SHP77 (cell line): Measurements from ENCODE around the gene GMEB2.
"Not testable (repeated sequence)": the region's sequence is repeated elsewhere in the genome, so short reads cannot be mapped to it uniquely, and the experiment has no call there.

ENCODE experiments used
- DNase-seq, 2 experiments: peaks; one replicate each; lab custom pipeline; 2025; lab: John Stamatoyannopoulos, UW

GMEB2 gene, protein sequence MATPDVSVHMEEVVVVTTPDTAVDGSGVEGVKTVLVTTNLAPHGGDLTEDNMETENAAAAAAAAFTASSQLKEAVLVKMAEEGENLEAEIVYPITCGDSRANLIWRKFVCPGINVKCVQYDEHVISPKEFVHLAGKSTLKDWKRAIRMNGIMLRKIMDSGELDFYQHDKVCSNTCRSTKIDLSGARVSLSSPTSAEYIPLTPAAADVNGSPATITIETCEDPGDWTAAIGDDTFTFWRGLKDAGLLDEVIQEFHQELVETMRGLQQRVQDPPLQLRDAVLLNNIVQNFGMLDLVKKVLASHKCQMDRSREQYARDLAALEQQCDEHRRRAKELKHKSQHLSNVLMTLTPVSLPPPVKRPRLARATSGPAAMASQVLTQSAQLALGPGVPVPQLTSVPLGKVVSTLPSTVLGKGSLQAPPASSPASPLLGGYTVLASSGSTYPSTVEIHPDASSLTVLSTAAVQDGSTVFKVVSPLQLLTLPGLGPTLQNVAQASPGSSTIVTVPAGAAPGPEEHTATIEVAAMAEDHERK

DNA sequence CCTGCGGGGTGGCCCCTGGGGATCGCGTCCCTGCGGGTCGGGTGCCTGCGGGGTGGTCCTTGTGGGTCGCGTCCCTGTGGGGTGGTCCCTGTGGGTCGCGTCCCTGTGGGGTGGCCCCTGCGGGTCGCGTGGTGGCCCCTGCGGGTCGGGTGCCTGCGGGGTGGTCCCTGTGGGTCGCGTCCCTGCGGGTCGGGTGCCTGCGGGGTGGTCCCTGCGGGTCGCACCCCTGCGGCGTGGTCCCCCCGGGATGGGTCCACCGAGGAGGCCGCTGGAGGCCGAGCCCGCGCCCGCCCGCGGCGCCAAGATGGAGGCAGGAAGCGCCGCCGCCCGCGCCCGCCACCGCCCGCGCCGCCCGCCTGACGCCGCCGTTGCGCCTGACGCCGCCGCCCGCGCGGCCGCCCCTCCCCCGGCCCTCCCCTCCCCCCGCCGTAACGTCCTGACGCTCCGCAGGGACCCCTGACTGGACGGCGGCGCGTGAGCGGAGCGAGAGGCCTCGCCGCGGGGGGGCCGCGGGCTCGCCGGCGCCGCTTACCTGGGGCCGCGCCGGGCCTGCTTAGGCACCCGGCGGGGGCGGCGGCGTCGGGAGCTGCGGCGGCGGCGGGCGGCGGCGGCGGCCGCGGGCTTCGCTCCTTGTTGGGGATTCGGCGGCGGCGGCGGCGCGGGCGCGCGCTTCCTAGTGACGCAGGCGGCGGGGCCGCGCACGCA lies at the start of gene GMEB2:
Gene GMEB2 (minus strand): TSS at position 678 of the 705 bp plus-strand sequence. CDS start 7,704 bp downstream, outside the sequence.
- peak; percentile 73 to 92 for DNase-seq

DNA sequence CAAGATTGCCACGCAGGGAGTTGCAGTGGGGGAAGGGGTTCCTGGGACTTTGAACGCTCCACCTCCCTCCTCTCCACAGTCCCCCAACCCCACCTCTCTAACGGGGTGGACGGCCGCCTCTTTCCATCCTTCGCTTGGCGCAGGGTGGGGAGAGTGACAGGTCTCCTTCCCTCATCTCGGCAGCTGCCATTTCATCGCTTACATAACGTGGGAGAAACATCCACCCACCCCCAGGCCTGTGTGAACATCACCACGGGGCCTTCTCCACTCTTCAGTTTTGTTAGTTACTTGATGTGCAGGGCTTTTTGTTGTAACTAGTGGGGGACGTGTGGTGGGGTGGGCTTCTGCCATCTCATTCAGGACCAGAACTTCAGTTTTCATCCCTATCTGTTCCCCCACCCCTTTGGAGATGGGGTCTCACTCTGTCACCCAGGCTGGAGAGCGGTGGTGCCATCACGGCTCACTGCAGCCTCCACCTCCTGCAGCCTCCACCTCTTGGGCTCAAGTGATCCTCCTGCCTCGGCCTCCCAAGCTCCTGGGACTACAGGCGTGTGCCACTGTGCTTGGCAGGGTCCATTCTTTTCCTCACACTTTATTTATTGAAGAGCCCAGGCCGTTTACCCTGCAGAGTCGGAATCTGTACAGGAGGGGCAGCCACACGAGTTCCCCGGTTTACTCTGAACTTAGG lies 48.9 kb upstream of the GMEB2 start:
- no peak for DNase-seq

DNA sequence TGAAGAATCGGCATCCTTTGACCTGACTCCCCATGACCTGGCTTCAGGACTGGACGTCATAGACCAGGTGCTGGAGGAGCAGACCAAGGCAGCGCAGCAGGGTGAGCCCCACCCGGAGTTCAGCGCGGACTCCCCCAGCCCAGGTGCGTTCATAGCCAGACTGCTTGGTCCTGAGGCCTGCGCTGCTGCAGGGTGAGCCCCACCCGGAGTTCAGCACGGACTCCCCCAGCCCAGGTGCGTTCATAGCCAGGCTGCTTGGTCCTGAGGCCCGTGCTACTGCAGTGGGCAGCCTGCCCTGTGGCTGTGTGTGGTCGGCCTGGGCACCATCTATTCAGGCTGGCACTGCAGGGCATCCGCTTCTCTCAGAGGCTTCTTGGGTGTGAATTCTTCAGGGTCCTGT lies 47.0 kb upstream of the GMEB2 start:
- no peak for DNase-seq

DNA sequence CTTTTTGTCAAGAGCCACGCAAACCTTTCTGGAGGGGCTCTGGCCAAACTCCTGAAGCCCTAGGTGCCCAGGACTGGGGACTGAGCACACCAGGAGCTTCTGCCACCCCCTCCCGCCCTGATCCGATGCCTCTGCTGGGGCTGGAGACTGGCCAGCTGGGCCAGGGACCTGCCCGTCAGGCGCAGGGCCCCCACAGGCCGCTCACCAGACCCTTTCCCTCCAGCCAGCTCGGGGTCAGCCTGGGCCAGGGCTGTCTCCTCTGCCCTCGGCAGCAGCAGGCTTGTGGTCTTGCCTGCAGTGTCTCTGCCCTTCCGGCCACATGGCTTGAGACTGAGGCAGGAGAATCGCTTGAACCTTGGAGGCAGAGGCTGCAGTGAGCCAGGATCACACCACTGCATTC lies 45.8 kb upstream of the GMEB2 start:
- DNase-seq, result no peak

DNA sequence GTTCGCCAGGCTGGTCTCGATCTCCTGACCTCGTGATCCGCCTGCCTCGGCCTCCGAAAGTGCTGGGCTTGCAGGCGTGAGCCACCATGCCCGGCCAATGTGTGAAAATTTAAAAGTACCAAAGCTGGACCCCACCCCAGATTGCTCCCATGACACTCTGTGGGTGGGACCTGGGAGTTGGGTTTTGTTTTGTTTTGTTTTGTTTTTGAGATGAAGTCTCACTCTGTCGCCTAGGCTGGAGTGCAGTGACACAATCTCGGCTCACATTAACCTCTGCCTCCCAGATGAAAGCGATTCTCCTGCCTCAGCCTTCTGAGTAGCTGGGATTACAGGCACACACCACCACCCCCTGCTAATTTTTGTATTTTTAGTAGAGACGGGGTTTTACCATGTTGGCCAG lies 44.8 kb upstream of the GMEB2 start:
- not testable (repeated sequence) for DNase-seq

DNA sequence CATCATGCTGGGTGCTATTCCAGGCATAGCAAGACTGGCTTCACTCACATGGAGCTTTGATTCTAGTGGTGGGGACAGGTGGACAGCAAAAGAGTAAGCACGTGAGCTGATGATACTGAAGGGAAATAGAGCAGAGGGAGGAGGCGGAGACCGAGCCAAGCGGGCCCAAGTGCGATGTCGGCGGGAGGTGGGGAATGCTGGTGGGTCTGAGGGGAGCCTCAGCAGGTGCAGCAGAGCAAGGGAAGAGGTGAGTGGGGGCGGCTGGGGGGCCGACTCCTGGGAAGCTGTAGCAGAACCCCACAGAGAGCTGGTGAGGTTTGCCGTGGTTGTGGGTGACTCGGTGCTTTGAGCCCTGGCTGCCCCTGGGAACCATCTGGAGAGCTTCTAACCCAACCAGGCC lies 41.5 kb upstream of the GMEB2 start:
- DNase-seq, result no peak

DNA sequence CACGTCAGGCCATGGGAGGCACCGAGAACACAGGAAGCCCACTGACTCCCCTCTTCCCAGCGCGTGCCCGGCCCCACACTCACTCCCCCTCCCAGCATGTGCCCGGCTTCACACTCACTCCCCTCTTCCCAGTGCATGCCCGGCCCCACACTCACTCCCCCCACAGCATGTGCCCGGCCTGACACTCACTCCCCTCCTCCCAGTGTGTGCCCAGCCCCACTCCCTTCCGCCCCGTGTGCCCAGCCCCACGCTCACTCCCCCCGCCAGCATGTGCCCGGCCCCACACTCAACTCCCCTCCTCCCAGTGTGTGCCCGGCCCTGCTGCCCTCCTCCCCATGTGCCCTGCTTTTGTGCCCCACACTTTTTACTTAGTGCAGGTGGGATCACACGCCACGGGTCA lies 41.0 kb upstream of the GMEB2 start:
- no peak for DNase-seq

DNA sequence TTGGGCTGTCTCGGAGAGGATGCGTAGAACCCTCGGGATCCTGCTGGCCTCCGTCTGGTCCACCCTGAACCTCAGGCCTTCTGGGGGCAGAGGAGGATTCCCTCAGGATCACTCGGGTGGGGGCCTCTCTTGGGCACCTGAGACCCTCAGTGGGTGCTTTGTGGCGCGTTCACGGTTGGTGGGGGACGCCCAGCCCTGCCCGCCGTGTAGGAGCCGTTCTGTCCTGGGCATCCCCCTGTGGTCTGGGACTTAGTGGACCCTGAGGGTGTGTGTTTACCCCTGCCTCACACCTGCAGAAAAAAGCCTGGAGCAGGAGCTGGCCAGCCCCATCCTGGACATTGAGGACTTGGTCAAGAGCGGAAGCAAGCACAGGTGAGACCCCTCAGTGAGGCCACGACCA lies 38.8 kb upstream of the GMEB2 start:
- DNase-seq, result no peak

DNA sequence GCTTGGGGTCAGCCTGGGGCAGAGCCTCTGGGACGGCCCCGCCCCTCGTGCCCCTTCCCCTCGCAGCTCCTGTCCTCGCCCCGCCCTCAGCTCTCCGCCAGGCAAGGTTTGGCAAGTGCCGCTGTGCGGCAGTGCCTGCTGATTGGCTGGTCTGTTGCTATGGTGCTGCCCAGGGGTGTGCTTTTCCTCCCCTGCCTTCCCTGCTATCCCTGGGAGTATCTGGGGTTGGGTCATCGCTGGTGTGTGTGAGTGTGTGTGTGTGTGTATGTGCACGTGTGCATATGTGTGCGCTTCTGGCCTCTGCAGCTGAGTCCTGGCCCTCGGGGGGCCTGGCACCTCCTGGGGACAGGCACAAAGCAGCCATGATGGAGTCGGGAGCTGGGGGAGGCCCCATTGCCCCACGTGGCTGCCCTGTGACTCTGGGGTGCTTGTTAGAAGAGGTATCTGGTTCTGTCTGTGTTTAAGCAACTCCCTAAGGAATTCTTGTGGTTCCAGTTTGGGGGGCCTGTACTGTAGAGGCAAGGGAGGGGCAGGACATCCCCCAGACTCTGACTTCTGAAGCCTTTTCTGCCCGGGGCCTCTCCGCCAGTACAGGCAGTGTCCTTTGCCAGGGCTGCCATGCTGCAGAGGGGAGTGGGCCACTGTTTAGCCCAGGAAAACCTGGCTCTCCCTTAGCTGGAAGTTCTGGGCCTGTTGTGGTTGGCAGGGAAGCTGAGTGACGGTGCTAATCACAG lies 38.1 kb upstream of the GMEB2 start:
- no peak for DNase-seq

DNA sequence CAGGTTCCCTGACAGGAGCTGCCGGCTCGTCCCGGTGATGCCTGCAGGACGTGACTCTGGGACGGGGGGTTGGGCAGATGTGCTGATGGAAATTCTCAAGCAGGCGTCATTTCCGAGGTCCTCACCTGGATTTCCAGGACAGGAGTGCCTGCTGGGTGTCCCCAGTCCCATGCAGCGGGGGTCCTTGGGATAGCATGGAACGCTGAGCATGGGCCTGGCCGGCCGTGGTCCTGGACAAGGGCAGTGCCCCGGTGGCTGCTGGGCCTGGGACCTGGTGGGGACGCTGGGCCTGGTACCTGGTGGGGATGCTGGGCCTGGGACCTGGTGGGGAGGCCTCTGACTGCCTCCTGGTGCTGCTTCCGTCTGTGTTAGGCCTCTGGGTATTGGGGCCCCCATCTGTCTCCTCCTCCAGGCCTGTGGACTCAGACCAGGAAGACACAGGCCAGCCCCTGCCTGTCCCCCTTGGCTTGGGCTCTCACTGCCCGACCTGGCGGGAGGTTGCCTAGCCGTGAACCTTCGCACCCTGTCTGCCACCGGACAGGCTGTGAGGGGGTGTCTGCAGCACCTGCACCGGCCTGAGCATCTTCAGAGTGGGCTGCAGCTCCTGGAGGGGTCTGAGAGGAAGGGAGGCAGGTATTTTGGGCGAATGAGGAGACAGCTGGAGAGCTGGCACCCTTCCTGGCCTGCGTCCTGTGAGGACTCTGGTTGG lies 37.4 kb upstream of the GMEB2 start:
- no peak for DNase-seq

DNA sequence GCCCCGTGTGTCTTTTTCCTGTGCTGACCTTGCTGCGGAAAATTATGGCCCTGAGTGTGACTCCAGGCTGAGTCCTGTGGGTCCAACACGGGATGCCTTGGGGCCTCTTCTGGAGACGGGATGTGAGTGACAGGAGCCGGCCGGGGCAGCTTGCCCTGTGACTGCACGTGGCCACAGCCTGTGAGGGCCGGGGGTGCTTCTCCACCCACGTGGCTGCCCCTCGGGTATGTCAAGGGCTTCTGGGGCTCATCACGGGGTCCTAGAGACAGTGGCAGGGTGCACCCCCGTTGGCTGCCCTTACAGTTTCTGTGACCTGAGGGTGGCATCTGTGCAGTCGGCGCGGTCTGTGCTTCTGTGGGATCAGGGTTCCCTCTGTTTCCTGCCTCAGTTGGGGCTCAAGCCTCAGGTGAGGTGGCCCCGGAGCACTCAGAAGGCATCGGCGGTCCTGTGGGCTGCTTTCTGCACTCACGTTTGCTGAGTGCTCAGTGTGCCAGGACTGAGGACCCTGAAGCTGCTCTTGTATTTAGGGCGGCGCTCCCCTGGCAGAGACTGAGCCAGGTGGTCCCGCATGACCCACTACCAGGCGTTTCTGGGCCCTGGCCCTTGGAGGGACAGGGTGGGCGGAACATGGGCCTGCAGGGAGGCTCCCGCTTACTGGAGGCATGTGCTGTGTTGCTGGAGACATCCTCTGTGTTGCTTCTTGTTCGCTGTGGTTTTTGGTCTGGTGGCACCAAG lies 36.6 kb upstream of the GMEB2 start:
- no peak for DNase-seq

DNA sequence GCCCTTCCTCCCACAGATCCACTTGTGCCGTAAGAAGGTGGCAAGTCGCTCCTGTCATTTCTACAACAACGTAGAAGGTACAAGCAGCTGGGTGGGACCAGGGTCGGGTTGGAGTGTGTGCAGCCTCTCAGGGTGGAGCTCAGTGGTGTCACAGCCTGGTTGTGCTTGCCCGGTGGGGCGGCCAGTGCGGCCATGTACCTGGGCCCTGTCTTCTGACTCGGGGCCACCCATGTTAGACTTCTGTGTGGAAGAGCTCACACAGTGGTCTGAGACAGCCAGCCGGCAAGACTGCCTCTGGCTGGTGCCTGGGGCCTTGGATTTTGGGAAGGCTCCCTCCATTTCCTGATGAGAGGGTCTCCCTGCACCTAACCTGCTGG lies 35.9 kb upstream of the GMEB2 start:
- no peak for DNase-seq

DNA sequence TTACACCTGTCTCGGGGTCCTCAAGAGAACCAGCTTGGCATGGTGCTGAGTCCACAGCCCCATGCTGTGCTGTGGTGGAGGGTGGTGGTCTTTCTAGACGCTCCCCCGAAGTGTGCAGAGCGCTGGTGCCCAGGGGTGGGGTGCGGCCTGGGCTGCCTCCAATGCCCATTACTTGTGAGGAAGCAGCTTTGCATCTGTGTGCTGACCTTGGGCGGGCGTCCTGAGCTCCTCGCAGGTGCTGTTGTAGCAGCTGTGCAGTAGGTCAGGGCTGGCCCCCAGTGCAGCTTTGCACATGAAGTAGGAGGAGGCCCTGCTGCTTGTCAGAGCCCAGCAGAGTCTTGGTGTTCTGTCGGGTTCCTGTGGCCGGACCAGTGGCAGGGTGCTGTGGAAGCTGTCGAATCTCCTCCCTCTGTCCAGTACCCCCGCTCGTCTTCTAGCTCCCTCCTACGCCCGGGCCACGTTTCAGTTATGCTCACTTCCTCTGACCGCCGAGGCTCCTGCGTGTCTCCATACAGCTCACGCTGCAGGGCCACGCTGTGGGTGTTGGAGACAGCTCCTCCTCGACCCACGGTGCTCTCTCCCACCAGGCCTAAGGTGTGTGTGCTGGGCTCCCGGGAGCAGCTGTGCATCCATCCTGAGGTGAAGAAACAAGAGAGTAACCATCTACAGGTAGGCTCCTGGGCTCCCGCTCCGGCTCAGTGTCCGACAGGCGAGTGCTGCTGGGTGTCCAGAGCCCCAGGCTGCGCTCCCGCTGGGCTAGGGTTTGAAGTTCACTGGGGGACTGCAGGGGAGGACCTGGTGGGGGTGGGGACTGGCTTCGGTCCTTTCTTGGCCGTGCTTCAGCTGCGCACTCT lies 35.3 kb upstream of the GMEB2 start:
- no peak for DNase-seq

DNA sequence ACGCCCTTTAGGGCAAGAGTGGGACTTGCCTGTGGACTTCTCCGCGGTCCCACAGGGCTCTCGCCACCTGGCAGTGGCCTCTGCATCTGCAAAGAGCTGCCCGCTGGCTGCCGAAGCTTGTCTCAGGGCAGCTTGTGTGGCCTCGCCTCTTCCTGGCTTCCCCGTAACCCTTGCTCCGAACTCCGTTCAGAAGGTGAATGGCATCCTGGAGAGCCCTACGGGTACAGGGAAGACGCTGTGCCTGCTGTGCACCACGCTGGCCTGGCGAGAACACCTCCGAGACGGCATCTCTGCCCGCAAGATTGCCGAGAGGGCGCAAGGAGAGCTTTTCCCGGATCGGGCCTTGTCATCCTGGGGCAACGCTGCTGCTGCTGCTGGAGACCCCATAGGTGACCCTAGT lies 34.2 kb upstream of the GMEB2 start:
- no peak for DNase-seq

DNA sequence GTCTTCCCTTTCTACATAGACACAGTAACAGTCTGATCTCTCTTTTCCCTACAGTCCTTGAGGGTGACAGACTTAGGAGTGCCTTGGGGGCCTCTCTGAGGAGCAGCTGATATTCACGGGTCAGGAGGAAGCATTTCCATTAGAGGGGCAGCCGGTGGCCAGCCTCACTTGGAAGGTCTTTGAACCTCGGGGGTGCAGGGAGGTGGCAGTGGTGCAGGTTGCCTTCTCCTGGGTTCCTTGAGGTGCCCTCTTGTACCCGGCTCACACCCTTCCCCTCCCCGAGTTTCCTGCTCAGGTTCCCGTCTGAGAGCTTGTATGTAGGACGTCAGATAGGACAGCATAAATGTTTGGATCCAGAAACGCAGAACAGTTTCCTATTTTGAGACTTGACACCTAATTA lies 33.7 kb upstream of the GMEB2 start:
- DNase-seq, result no peak

DNA sequence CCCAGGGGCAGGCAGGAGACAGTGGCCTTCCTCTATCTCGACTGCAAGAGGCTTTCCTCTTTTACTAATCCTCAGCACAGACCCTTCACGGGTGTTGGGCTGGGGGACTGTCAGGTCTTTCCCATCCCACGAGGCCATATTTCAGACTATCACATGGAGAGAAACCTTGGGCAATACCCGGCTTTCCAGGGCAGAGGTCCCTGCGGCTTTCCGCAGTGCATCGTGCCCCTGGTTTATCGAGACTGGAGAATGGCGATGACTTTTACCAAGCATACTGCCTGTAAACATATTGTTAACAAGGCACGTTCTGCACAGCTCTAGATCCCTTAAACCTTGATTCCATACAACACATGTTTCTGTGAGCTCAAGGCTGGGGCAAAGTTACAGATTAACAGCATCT lies 33.3 kb upstream of the GMEB2 start:
- DNase-seq, result not testable (repeated sequence)

DNA sequence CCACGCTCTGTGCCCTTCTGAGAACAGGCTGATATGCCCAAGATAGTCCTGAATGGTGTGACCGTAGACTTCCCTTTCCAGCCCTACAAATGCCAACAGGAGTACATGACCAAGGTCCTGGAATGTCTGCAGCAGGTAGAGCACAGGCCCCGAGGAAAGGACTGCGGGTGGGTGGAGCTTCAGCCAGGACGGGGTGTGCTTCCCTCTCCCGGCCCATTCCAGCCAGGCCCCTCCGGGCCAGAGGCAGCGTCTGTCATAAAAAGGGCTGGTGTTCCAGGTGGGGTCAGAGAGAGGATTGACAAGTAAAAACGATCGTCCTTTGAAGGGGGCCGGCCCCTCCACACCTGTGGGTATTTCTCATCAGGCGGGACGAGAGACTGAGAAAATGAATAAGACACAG lies 32.5 kb upstream of the GMEB2 start:
- DNase-seq, result no peak

DNA sequence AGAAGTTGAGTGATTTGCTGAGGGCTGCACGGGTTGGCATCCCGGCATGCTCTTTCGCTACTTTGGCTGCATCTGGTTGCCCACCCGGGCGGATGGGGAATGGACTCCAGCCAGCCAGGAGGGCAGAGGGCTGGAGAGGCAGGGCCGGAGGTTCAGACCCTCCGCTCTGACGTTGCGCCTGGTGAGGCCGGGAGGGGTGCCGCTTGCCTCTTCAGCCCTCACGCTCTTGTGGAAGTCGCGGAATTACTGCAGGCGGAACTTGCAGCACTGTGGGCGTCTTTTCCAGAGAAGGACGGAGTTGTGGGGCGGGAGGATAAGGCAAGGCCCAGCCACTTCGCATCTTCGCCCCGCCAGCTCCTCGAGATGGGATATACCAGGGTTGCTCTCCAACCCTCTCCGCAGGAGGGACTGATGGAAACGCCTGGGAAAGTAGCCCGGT lies 31.9 kb upstream of the GMEB2 start:
- DNase-seq, result no peak

DNA sequence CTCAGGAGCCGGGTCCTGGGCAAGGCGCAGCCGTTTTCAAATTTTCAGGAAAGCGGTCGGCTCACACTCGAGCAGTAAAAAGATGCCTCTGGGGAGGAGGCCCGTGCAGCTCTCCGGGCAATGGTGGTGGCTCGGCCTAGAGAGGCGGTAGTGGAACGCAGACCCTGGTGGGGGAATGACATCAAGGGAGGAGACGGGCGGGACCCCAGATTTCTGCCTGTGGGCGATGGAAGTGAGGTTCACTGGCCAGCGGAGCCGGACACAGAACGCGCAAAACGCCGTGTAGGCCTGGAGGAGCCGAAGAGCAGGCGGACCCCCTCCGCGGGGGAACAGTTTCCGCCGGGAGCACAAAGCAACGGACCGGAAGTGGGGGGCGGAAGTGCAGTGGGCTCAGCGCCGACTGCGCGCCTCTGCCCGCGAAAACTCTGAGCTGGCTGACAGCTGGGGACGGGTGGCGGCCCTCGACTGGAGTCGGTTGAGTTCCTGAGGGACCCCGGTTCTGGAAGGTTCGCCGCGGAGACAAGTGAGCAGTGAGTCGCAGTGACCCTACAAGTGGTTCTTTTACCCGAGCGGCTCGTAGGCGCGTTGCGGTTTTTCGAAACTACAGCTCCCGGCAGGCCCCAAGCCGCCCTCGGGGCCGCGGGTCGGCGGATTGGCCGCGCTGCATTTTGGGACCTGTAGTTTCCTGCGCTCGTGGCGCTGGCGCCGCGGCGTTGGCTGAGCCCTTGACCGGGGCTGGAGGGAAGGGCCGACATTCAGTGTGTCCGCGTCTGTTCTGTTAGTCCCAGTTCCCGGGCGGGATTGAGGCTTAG lies 31.2 kb upstream of the GMEB2 start, which contains the start of gene RTEL1:
Gene RTEL1 (plus strand): TSS at position 376 of the 812 bp plus-strand sequence. CDS start 1,091 bp downstream, outside the sequence.
- peak; percentile 94 to 97 for DNase-seq
